Dermis blood vessel endothelial cell (primary cell): ENCODE results near the gene MADD. TPM values are rescaled to one million over a fixed set of nuclear protein-coding genes. Genes with fewer than 3 reads are reported as not detected.

Source experiments
- DNase-seq: peaks from one replicate; pipeline ENCODE4 v3.0.0; 2010
- total RNA-seq: library from RNA; depleted of rRNA; stranded (reverse); fragments of >200 nt; gene quantifications from 2 replicates; pipeline ENCODE4 v1.2.3, GENCODE V29; 2014

The MADD gene
- total RNA-seq, 1 donor from 2014 or later, result 29.8 TPM

DNA sequence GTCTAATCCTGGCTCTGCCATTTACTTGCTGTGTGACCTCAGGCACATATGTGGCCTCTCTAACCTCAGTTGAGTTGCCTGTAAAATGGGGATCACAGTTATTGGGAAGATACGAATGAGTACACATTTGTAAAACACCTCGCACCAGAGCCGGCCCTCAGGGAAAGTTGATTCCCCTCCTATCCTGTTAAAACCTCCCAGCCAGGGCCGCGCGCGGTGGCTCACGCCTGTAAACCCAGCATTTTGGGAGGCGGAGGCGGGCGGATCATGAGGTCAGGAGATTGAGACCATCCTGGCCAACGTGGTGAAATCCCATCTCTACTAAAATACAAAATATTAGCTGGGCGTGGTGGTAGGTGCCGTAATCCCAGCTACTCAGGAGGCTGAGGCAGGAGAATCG is 90.4 kb downstream of the MADD start:
- DNase-seq, result no peak

DNA sequence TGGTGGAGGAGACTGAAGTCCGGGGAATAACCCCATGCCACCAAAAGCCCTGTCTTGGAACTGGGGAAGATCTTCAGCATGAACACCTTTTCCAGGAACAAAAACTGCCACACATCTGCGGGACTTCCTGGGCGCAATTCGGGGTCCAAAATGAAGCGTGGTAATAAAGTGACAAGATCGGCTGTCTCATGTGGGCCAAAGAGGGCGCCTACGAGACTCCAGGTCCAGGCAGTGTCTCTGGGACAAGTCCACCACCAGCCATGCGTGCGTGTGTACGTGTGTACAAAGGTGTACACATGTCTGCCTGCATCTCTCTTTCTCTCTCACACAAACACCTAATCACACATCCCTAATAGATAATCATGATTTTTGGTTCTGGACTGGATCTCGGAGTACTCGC is 91.5 kb downstream of the MADD start:
- DNase-seq, result no peak

DNA sequence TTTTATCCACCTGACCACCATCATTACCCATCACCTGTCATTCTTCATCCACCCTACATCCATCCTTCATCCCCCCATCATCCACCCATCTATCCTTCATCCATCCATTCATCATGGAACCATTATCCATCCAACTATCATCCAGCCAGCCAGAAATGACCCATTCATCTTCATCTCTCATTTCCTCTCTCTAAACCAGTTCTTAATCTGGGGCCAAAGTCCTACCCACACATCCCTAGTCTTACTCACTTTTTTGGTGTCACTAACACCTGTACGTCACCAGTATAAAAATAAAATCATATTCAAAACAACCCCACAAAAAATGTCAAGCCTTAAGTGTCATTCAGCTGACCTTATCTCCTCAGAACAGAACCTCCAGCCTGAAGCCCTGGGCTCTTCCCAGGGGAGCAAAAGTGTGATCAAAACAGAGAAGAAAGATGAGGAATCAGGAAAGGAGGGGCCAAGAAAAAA is 96.1 kb downstream of the MADD start:
- DNase-seq, result no peak

DNA sequence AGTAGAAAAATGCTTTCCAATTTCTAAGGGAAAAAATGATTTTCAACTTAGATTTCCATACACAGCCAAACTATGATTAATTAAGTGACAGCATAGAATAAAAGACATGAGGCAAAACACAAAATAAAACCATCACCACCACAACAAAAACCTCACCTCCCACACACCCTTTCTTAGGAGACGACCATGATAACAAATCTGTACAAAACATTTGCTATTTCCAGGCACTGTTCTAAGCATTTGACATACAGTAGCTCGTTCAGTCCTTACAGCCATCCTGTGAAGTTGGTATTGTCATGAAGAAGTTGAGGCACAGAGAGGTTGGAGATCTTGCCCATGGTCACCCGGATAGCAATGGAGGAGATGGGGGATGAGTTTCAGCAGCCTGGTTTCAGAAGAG is 99.7 kb downstream of the MADD start:
- no peak for DNase-seq

DNA sequence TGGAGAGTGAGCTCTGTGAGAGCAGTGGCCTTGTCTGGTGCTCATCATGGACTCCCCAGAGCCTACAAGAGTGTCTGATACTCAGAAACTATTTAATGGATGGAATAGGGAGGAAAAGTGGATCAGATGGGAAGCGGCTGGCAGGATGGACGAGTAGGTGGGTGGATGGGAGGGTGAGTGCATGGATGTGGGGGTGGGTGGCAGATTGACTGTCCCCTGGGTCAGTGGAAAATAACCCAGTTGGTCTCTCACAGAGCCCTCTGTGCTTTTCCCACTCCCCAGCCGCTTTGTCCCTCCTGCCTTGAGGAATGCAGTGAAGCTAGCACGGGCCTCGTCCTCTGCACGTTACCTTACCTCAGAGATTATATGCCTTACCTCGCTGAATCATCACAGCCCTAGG is 102.5 kb downstream of the MADD start:
- no peak for DNase-seq

DNA sequence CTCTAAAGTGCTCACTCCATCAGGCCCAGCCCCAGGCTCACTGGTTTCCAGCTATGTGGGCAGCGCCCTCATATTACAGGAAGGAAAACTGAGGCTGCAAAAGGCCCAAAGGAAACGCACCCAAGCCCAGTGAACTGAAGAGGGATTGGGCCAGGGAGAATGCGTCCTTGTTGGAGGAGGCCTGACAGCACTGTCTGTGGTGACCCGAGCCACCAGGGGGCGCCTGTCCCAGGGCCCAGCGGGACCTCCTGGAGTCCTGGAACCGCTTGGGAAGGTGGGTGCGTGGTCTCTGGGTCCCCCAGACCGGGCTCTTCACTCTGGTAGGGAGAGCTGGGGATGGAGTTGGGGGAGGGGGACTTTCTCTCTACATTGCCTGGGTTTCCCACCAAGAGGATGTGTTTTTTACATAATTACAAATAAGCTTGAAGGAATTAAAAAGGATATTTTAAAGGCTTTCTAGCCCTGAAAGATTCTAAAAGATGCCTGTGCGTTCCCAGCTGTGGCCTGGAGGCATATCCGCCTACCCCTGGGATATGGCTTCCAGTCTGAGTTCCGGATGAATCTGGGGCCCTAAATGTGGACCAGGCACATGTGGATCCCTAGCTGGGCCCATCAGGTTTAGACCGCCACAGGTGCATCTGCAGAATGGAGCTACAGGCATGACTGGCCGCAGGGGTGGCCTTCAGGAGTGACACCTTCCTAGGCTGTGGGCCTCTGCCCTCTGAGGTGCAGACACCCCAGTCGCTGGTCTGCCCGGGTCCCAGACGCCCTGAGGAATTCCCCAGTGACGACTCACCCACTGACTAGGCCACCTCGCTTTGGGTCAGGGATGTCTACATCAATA is 104.2 kb downstream of the MADD start:
- peak; percentile 90 for DNase-seq

DNA sequence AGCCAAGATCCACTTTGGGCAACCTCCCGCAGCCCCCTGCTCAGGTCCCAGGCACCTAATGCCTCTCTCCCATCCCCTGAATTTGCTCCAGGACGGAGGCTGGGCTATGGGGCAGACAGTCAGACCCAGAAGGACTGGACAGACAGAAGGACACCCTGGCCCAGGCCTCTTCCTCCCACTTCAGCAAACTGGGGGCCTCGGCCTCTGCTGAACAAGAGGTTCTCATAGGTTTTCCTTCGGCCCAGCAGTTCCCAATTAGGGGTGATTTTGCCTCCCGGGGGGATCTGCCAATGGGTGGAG is 104.7 kb downstream of the MADD start:
- DNase-seq, result no peak

DNA sequence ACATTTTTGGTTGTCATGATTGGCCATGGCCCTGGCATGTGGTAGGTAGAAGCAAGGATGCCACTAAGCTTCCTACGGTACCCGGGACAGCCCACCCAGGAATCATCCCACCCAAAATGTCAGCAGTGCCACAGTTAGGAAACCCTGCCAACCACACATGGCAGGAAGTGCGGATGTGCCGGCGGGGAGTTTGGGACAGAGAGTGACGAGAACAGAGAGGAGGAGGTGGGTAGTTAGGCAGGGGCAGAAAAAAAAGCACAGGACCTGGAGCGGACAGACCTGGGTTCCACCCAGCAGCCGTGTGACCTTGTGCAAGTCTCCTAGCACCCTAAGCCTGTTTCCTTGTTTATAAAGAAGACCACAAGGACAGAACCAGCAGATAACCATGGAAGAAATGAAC is 105.1 kb downstream of the MADD start:
- DNase-seq, result no peak

DNA sequence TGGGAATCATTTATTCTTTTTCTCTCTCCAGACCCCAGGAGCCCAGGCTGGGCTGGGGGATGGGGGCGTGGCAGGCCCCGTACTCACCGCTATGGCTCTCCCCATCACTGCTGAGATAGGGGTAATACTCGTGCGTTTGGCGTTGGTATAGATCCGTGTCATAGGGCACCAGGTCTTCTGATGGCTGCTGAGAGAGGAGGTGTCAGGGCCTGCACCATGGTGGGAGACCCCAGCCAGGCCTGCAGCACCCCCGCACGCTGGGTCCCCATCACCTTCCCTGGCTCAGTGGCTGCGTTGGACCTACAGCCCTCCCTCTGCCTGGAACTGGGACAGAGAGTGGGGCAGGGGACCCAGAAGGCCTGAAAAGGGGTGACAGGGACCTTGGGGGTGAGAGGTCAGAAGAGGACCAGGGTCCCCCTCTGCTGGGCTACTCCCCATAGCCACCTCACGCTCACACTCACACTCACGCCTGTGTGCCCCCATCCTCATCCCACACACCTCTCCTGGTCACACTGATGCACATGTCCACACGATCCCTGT is 105.7 kb downstream of the MADD start:
- DNase-seq, result no peak

DNA sequence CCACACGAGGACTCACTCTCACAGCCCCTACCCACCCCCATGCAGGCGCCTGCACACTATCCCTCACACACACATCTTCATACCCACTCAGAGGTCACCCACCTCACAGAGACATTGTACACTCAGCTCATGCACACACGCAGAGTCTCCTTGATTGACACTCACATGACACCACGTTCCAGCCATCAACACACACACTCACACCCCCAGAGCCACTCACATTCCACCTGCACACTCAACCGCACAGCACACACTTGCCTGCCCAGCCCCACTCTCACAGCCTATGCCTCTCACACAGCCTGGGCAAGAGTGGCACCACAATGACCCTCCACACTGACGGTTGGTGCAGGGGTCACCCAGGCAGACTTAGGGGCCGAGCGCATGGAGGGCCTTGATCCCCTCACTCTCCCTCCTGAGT is 106.2 kb downstream of the MADD start:
- DNase-seq, result no peak

DNA sequence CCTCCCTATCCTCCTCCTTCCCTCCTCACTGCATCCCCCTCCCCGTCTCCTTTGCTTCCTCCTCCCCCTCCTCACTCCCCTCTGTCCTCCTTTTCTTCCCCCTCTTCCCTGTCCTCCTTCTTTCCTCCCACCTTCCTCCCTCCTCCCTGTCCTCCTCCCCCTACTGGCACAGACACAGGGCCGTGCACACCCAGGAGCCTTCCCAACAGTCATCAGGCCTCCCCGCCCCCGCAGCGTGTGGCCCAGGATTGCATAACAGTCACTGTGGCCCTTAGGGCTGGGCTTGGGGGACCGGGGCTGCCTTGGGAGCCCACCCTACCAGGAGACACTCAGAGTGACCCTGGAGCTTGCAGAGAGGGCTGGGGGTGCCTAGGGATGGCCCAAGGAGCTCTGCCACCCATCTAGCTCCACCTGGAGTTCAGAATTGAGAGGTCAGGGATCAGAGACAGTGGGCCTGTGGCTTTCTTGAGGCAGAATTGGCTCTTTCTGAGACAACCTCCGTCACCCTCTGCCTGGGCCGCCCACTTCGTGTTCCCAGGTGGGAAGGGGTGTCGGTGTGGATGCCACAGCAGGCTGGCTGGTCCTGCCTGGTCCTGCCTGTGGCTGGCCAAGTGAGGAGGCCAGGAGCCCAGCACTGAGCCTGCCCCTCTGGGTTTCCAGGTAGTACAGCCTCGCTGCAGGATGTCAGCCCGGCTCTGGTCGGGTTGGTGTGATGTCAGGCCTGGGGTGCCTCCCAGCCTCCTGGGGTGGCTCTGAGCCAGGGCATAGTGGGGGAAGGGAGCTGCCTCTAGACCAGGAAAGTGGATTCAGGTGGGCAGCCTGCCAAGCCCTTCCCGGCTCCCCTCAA is 106.8 kb downstream of the MADD start:
- no peak for DNase-seq

DNA sequence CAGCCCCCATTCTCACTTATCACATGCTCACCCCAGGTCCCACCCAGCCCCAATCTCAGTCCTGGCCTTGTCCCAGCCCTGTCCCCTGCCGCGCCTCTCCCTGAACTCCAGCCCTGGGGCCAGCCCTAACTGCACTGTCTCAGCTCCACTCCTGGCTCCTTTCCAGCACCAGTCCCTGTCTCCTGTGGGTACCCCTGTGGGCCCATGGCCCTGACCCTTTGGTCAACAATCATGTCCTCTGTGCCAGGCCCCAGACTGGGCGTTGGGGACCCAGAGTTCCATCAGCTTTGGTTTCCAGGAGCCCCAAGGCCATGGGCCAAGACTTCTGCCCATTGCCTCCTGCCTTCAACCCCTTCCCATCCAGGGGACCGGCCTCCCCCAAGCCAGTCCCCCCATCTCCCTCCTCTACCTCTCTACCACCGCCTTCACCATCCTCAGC is 107.7 kb downstream of the MADD start:
- no peak for DNase-seq

DNA sequence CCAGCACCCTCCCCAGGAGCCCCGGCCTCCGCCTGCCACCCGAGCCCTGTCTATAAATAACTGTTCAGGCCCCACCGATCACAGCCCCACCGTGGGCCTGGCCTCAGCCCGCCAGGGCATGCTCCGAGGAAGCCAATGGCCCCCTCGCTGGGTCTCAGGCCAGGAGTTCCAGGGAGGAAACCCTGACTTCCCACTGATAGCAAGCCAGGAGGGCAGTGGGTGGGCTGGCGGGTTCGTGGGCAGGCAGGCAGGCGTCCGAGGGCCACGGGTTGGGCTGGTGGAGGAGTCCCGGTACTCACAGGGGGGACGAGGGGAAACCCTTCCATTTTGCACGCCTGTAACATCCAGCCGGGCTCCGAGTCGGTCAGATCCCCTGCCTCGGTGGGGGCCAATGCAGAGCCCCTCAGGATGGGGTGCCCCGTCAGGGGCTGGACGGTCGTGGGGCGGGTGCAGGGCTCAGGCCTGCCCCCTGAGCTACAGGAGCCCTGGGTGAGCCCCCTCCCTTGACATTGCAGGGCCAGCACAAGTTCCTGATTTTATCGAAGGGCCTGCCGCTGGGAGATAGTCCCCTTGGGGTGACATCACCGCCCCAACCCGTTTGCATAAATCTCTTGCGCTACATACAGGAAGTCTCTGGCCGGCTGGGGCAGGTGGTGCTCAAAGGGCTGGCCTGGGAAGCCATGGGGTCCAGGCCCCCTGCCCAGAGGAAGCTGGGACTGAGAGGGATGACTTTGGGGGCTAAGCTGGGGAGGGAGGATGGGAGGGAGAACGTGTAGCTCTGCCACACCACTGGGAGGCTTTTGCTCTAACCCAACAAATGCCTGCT is 108.3 kb downstream of the MADD start, which contains the start of gene SPI1:
TSS of gene SPI1 (minus strand) at position 538 of the 826 bp plus-strand sequence. CDS start at position 344, 194 bp downstream.
- DNase-seq, result no peak

DNA sequence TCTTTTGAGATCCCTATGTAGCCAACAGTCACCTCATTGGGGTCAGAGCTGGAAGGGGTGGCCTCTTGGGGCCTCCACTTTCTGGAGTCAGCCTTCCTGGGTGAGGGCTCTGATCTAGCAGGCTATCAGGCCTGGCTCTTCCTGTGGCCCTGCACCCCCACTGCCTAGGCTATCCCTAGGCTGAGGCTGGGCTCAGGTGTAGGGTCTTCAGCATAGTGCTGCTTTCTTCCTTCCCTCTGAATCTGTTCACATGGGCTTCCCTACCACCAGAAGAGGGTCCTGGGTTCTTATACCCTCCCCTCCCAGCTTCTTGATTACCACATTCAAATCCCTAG is 108.9 kb downstream of the MADD start:
- no peak for DNase-seq

DNA sequence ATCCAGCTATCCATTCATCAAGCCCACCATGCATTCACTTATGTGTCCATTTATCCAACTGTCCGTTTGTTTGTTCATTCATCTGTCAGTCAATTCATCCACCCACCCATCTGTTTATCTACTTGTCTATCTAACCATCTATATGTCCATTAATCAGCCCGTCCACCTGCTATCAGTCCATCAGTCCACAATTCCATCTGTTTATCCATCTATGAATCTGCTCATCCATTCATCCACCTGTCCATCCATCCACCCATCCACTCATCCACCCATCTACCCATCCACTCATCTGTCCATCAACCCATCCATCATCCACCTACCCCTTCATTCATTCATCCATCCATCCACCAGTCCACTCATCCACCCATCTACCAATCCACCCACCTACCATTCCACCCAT is 109.4 kb downstream of the MADD start:
- no peak for DNase-seq

Other genes with a start within 250 kb of the MADD start
- 132 and 177 TPM in 2 replicates for gene ARFGAP2, start 93.3 kb upstream of the MADD start, total RNA-seq
- 16.7 and 23.2 TPM in 2 replicates for gene PACSIN3, start 83.7 kb upstream of the MADD start, total RNA-seq
- gene DDB2, start 55.2 kb upstream of the MADD start, total RNA-seq, result 59.2 and 71.9 TPM in 2 replicates
- gene ACP2, start 21.3 kb upstream of the MADD start, total RNA-seq, result 52.6 and 64.2 TPM in 2 replicates
- 34.7 and 36.6 TPM in 2 replicates for gene NR1H3, start 12.1 kb upstream of the MADD start, total RNA-seq
- not detected in 2 replicates for gene MYBPC3, start 82.6 kb downstream of the MADD start, total RNA-seq
- not detected in 2 replicates for gene SPI1, start 108.4 kb downstream of the MADD start, total RNA-seq
- gene SLC39A13, start 138.5 kb downstream of the MADD start, total RNA-seq, result 72.8 and 78.0 TPM in 2 replicates
- 147 and 248 TPM in 2 replicates for gene PSMC3, start 156.3 kb downstream of the MADD start, total RNA-seq
- gene RAPSN, start 179.0 kb downstream of the MADD start, total RNA-seq, result 0.17 and 0.19 TPM in 2 replicates